ENCODE data around the gene TMEM41B. TPM values are rescaled to one million over a fixed set of nuclear protein-coding genes. Genes with fewer than 3 reads are reported as not detected.

TMEM41B gene
- polyA plus RNA-seq, 1 donor (not counting 4 experiments of a cell fraction or from before 2014, with no cell fraction given) = 69.3 TPM

GRCh38 chr11:9280655-9281301 is 33.6 kb downstream of the TMEM41B start:
- H3K9ac ChIP-seq (ENCODE audit: control insufficient read depth, extremely low read depth, insufficient read depth, low read length) = no peak overlapping the region
- no peak overlapping the region for H3K4me3 ChIP-seq (ENCODE audit: control insufficient read depth in 2 of 3, extremely low read depth in 1 of 3, insufficient read depth in 2 of 3, low read depth in 1 of 3, low read length in 3 of 3)
- H3K9me1 ChIP-seq (ENCODE audit: control insufficient read depth, extremely low read depth, insufficient read depth, low read length) = no peaks in the 10 kb centered on the region
- H4K20me1 ChIP-seq (ENCODE audit: control insufficient read depth, extremely low read depth, insufficient read depth, low read length) = no peaks in the 10 kb centered on the region
- no peaks in the 10 kb centered on the region for H3K9me3 ChIP-seq (ENCODE audit: control insufficient read depth, low read depth, low read length)
- TF ChIP-seq, protein P1, sequence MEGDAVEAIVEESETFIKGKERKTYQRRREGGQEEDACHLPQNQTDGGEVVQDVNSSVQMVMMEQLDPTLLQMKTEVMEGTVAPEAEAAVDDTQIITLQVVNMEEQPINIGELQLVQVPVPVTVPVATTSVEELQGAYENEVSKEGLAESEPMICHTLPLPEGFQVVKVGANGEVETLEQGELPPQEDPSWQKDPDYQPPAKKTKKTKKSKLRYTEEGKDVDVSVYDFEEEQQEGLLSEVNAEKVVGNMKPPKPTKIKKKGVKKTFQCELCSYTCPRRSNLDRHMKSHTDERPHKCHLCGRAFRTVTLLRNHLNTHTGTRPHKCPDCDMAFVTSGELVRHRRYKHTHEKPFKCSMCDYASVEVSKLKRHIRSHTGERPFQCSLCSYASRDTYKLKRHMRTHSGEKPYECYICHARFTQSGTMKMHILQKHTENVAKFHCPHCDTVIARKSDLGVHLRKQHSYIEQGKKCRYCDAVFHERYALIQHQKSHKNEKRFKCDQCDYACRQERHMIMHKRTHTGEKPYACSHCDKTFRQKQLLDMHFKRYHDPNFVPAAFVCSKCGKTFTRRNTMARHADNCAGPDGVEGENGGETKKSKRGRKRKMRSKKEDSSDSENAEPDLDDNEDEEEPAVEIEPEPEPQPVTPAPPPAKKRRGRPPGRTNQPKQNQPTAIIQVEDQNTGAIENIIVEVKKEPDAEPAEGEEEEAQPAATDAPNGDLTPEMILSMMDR (optimal IDR thresholded peaks at IDR 0.05 in 1 of 3, IDR thresholded peaks at IDR 0.05 in 1 of 3, conservative IDR thresholded peaks at IDR 0.05 in 1 of 3; ENCODE audit: extremely low read depth in 1 of 3, insufficient read depth in 2 of 3, low read length in 3 of 3) = no peak
- TF ChIP-seq EZH2 (IDR thresholded peaks at IDR 0.05; ENCODE audit: low read length) = no peak
- H3K27ac ChIP-seq (ENCODE audit: control insufficient read depth, insufficient read depth, low read length) = no peak overlapping the region
- DNase-seq (ENCODE audit: low read depth, low spot score) (no peak), FAIRE-seq (peak; percentile 93)
- no peak overlapping the region for H2AFZ ChIP-seq (ENCODE audit: control insufficient read depth, low read length)
- H3K27me3 ChIP-seq (ENCODE audit: control insufficient read depth, extremely low read depth, insufficient read depth, low read length) = no peaks in the 10 kb centered on the region
- H3K79me2 ChIP-seq (ENCODE audit: control insufficient read depth, insufficient read depth, low read length) = no peaks in the 10 kb centered on the region
- peaks cover 0 to 4% of the 10 kb centered on the region in 2 experiments for H3K36me3 ChIP-seq (ENCODE audit: control insufficient read depth in 2 of 2, extremely low read depth in 1 of 2, insufficient read depth in 2 of 2, low read length in 2 of 2)
- dilution Hi-C loops (cut with MboI; ENCODE audit: extremely low pct_ligation_motif_present, low sequenced_read_pairs) = no loop called here
- H3K4me1 ChIP-seq (ENCODE audit: control insufficient read depth, extremely low read depth, insufficient read depth, low read length) = no peaks in the 10 kb centered on the region
- no peak overlapping the region for H3K4me2 ChIP-seq (ENCODE audit: control insufficient read depth, extremely low read depth, insufficient read depth, low read depth, low read length)

DNA sequence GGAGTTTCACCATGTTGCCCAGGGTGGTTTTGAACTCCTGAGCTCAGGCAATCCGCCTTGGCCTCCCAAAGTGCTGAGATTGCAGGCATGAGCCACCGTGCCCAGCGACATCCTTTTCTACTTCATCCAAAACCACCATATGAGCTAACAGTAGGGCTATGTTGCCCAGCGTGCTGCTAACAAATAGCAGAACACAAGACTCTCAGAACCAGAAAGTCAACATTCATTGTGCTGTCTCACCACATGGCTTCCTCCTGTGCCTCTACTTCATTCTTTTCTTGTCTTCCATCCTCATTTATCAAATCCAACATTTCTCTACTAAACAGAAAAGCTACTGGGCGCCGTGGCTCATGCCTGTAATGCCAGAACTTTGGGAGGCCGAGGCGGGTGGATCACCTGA is 37.2 kb downstream of the TMEM41B start:
- FAIRE-seq = no peak
- TF ChIP-seq EZH2 (IDR thresholded peaks at IDR 0.05; ENCODE audit: low read length) = no peak
- TF ChIP-seq, protein P1 (optimal IDR thresholded peaks at IDR 0.05 in 1 of 3, IDR thresholded peaks at IDR 0.05 in 1 of 3, conservative IDR thresholded peaks at IDR 0.05 in 1 of 3; ENCODE audit: extremely low read depth in 1 of 3, insufficient read depth in 2 of 3, low read length in 3 of 3) = no peak
- Histone ChIP-seq H4K20me1 (ENCODE audit: control insufficient read depth, extremely low read depth, insufficient read depth, low read length) (no peaks in the 10 kb centered on the region), H2AFZ (ENCODE audit: control insufficient read depth, low read length) (no peak overlapping the region), H3K27ac (ENCODE audit: control insufficient read depth, insufficient read depth, low read length) (no peak overlapping the region), H3K9me3 (ENCODE audit: control insufficient read depth, low read depth, low read length) (no peaks in the 10 kb centered on the region), H3K36me3 (ENCODE audit: control insufficient read depth in 2 of 2, extremely low read depth in 1 of 2, insufficient read depth in 2 of 2, low read length in 2 of 2) (peaks cover 0 to 4% of the 10 kb centered on the region in 2 experiments), H3K4me1 (ENCODE audit: control insufficient read depth, extremely low read depth, insufficient read depth, low read length) (no peaks in the 10 kb centered on the region), H3K4me3 (ENCODE audit: control insufficient read depth in 2 of 3, extremely low read depth in 1 of 3, insufficient read depth in 2 of 3, low read depth in 1 of 3, low read length in 3 of 3) (no peak overlapping the region), H3K27me3 (ENCODE audit: control insufficient read depth, extremely low read depth, insufficient read depth, low read length) (no peaks in the 10 kb centered on the region), H3K4me2 (ENCODE audit: control insufficient read depth, extremely low read depth, insufficient read depth, low read depth, low read length) (no peak overlapping the region), H3K9me1 (ENCODE audit: control insufficient read depth, extremely low read depth, insufficient read depth, low read length) (no peaks in the 10 kb centered on the region), H3K79me2 (ENCODE audit: control insufficient read depth, insufficient read depth, low read length) (no peaks in the 10 kb centered on the region), H3K9ac (ENCODE audit: control insufficient read depth, extremely low read depth, insufficient read depth, low read length) (no peak overlapping the region)
- no peak for DNase-seq (ENCODE audit: low read depth, low spot score)
- dilution Hi-C loops (cut with MboI; ENCODE audit: extremely low pct_ligation_motif_present, low sequenced_read_pairs) = no loop called here

Data from keratinocyte (primary cell).